Activated CD8-positive, alpha-beta memory T cell treated with anti-CD3 and anti-CD28 coated beads, Interleukin-2, amount 50 U/mL, for 48 hours (primary cell): ENCODE data around the gene MLLT3.
"Not testable (repeated sequence)": the region's sequence is repeated elsewhere in the genome, so short reads cannot be mapped to it uniquely, and the experiment has no call there.

Experiments
- DNase-seq: peaks from one replicate; pipeline ENCODE4 v3.0.0-alpha.2; 2020

The MLLT3 gene

GRCh38 chr9:20593537-20593936 is 28.8 kb downstream of the MLLT3 start:
- no peak for DNase-seq

GRCh38 chr9:20593105-20593504 is 29.2 kb downstream of the MLLT3 start:
- DNase-seq = no peak

- DNase-seq = no peak
These were observed 29.6 kb downstream of the MLLT3 start for GRCh38 chr9:20592673-20593072.

GRCh38 chr9:20591223-20591622 is 31.1 kb downstream of the MLLT3 start:
- no peak for DNase-seq

GRCh38 chr9:20584968-20585643 is 37.2 kb downstream of the MLLT3 start:
- no peak for DNase-seq

- DNase-seq = not testable (repeated sequence)
These were observed 39.2 kb downstream of the MLLT3 start for GRCh38 chr9:20583088-20583487.

- DNase-seq = no peak
These were observed 40.1 kb downstream of the MLLT3 start for GRCh38 chr9:20582150-20582549.

- no peak for DNase-seq
These were observed 41.6 kb downstream of the MLLT3 start for GRCh38 chr9:20580673-20581072.

GRCh38 chr9:20579524-20580314 is 42.6 kb downstream of the MLLT3 start:
- DNase-seq = no peak

GRCh38 chr9:20573023-20573422 is 49.3 kb downstream of the MLLT3 start:
- no peak for DNase-seq

- DNase-seq = no peak
These were observed 51.5 kb downstream of the MLLT3 start for GRCh38 chr9:20570756-20571155.

GRCh38 chr9:20570087-20570486 is 52.2 kb downstream of the MLLT3 start:
- no peak for DNase-seq

GRCh38 chr9:20569525-20569924 is 52.8 kb downstream of the MLLT3 start:
- no peak for DNase-seq

- no peak for DNase-seq
These were observed 53.9 kb downstream of the MLLT3 start for GRCh38 chr9:20568400-20568799.

- no peak for DNase-seq
These were observed 55.9 kb downstream of the MLLT3 start for GRCh38 chr9:20566401-20566800.

- DNase-seq = no peak
These were observed 57.6 kb downstream of the MLLT3 start for GRCh38 chr9:20564650-20565049.

- no peak for DNase-seq
These were observed 58.4 kb downstream of the MLLT3 start for GRCh38 chr9:20563917-20564316.

- no peak for DNase-seq
These were observed 60.2 kb downstream of the MLLT3 start for GRCh38 chr9:20562051-20562450.

GRCh38 chr9:20561531-20561930 is 60.8 kb downstream of the MLLT3 start:
- DNase-seq = no peak

GRCh38 chr9:20559231-20559890 is 62.9 kb downstream of the MLLT3 start:
- no peak for DNase-seq

GRCh38 chr9:20558566-20559016 is 63.7 kb downstream of the MLLT3 start:
- no peak for DNase-seq

- no peak for DNase-seq
These were observed 64.3 kb downstream of the MLLT3 start for GRCh38 chr9:20557890-20558565.

GRCh38 chr9:20557285-20557684 is 65.0 kb downstream of the MLLT3 start:
- no peak for DNase-seq
